Right lung (tissue), 5 donors: ENCODE measurements around the gene BCKDHB. TPM values are rescaled to one million over a fixed set of nuclear protein-coding genes. Genes with fewer than 3 reads are reported as not detected.

Source experiments
- DNase-seq, 2 donors: peaks; one replicate each; pipeline ENCODE4 v3.0.0-alpha.2; 2013
- polyA plus RNA-seq, 5 donors: library from polyadenylated mRNA; unstranded; fragments of 120-200 nt; gene quantifications; one replicate each; pipeline versions ENCODE4 v1.2.1 to v1.2.3, GENCODE V29; 2013; ENCODE audit warnings: inconsistent platforms in 1 of 5, low replicate concordance in 1 of 5; ENCODE audit not compliant: insufficient read length in 5 of 5, insufficient read depth in 1 of 5

Gene BCKDHB
- polyA plus RNA-seq, 5 donors, result 21.3 to 25.5 (median 22.1) TPM

GRCh38 chr6:80329496-80329895 lies 223.0 kb downstream of the BCKDHB start:
- no peak for DNase-seq

DNA sequence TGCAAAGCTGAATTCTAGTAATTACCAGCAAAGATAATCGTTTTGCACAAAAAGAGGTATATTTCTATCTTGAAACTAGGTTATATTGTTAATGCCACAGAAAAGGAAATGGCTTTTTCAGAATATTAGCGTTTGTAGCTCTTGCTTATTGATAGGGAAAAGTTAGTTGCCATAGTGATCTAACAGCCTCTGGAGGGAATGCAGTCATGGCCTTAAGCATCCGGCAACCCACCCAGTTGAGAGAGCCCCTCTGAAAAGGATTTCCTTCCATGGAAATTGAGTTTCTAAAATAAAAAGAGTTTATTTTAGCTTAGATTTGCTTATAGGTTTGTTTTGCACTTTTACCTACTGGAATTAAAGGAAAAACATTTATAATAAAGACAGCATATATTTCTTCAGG lies 224.5 kb downstream of the BCKDHB start:
- no peak for DNase-seq

DNA sequence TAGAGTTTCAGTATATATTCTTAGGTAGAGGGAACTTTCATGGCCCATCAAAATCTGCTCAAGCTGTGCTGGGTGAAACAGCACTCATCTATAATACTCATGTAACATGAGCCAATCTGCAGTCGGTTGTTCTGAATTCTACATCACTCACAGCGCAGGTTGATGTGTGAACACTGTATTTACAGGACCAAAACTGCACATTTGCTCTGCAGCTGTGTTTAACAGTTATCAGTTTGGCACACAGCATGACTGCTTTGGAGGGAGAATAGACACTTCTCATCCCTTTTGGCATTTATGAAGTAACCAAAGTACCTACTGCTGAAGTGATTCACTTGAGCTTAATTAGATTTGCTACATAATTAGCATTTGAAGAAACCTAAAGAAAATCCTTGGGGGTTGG lies 225.1 kb downstream of the BCKDHB start:
- DNase-seq, result no peak

DNA sequence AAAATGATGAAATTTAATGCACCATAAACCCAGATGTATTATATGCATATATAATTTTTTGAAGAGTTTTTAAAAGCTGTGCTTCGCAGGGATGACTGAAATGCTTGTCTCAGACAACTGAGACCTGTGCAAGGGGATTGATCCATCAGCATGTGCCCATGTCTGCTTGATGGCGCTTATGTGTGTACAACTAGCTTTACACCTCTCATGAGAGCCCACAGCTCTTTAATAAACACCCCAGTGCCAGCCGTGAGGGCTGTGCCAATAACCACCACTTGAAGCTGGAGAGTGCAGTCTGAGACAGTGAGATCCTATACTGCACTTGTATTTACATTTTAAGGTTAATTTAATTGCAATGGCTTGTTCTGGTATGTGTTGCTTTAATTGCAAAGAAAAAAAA lies 225.5 kb downstream of the BCKDHB start:
- no peak for DNase-seq

- no peak for DNase-seq
These were observed 226.9 kb downstream of the BCKDHB start for GRCh38 chr6:80333342-80333741.

DNA sequence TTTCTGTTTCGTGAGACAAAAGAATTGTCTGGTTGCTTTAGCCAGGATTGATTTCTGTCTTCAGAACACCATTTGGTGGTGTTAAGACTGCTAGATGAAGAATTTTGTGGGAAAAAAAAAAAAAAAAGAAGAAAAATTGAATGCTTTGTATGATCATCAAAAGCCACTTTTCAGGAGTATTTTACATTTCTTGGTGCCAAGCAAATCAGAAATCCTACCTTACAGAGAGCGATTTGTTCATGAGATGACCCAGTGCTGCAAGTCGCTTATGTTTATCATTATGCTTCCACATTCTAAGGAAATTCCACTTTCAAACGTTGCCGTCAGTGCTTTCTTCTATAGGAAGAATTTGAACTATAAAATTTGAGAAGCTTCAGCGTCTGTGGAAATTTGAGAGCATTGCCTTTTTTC lies 228.7 kb downstream of the BCKDHB start:
- DNase-seq, result no peak

DNA sequence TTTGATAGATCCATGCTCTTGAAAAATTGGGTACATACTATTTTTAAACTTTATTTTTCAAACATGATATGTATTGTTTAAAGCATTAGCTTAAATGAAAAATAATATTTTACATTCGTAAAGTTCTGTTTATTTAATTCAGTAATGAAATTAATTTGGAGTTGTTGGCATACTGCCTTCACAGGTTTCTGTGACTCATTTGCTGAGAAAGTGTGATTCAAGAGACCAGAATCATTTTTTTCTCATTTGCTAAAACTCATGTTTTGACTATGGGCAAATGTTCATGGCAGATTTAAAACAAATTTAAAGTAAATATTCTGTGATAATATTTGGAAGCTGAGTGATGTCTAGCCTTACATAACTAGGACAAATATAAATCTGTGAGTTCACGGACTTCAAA lies 230.4 kb downstream of the BCKDHB start:
- no peak for DNase-seq

DNA sequence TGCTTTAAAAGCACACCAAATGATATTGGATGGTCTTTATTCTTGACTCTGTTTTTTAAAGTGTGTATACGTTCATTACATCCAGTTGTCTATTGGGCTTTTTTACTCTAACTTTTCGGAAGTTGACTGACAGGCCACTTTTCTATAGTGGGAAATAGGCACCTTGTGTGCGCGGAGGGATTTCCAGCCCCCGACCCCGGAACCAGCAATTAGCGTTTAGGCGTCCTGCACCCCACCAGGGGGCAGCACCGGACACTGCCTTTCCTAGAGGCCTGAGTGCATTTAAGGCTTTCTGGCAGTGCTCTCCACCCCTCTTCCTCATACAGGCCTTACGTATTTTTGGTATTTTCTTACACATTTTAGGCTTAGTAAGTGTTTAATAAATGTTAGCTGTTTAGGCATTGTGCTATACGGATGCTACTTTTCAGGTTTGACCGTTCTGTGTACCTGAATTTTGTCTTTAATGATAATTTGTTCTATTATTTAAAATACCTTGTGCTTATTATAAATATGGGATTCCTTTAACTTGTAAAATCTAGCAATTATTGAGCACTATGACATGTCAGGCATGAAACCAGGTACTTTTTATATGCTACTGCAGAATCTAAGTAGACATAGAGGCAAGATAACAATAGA lies 231.8 kb downstream of the BCKDHB start:
- peak; percentile 54 to 68 for DNase-seq

DNA sequence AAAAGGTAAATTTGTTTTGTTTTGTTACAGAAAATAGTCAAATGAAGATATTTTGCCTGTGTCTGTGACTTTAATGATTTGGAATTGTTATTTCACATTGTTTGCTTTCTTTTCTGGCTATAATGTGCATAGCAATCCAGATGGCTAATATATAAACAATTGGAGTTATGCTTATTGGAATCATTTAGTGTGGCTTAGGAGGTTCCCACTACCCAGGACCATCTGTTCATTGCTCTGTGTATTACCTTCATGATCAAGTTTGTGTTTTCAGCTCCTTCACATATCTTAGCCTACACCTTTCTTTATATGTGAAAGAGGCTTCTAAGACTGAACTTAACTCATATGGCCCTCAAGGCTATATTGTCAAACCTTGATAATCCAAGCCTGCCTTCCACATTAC lies 232.9 kb downstream of the BCKDHB start:
- DNase-seq, result no peak

DNA sequence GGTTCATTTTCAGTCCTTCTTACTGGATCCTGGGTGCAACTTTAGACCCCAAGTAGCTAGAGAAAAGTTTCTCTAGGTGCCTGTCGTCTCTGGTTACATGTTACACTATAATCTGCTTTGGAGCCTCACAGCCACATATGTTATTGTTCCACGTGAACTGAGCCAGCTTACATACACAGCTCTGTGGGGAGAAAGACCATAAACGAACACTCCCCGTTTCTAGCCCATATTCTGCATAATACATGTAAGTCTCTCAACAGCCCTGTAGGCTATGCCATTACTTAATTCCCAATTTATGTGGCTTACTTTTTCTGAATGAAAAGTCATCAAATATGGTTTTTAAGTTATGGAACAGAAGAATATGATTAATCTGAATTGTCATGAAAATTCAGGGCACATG lies 233.8 kb downstream of the BCKDHB start:
- no peak for DNase-seq

DNA sequence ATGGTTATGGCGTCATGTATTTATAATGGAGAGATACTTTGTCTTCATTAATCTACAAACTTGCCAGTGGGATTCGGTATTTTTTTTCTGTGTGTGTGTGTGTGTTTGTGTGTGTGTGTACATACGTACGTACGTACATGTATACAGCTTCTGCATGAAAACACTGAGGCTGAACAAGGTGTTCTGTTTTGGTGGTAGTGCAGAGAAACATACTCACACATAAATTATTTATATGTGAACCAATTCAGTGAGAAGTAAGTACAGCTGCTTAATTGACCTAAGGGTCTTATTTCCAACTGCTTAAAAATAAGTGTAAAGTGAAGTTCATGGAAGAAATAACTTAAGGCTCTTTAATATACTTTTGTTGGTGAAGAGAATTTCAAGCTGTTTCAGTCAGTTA lies 234.2 kb downstream of the BCKDHB start:
- no peak for DNase-seq

DNA sequence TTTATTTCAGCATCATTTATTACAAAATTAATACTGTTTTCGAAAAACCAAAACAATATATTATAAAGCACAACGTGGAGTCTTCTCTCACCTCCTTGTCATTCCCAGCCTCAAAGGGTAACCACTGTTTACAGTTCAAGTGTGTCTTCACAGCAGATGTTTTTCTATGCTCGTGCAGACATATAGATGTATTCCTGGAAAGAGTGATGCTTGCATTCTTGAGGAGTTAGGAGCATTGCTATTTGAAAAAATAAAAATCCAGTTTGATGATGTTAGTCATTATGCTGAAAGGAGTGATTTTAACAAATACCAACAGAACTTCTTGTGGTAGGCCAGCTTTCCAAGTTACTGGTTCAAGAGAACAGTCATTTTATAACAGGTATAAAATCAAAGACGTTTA lies 234.9 kb downstream of the BCKDHB start:
- no peak for DNase-seq

DNA sequence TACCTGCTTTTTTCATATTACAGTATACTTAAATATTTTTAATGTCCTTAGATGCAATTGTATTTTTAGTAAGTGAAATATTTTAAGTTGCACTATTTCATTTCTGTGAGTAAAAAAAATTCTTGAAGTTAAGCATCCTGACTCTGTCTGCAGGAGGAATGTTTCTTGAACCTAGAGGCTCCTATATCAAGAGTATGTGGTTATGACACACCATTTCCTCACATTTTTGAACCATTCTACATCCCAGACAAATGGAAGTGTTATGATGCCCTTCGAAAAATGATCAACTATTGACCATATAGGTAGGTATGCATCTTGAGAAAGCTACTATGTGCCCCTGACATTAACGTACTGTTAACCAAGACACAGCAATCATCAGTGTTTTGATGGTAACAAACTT lies 237.0 kb downstream of the BCKDHB start:
- no peak for DNase-seq

DNA sequence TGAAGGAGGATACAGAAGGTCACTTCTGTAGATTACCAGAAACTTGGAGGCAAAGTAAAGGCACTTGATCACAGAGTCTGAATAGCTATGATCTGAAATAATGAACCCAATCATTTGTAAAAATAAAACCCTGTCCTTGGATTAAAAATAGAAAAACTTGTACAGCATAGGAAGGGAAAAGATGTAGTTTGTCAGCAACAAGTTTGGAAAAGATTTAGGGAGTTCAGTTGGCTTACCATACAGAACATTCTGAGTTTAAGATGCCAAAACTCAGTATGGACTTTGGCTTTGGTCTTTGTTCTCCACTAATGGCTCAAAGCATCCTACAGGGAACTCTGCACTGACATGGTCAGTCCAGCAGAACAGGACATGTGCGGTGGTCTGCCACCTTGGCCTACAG lies 240.6 kb downstream of the BCKDHB start:
- DNase-seq, result peak in 1 of 2 donors; percentile 34

DNA sequence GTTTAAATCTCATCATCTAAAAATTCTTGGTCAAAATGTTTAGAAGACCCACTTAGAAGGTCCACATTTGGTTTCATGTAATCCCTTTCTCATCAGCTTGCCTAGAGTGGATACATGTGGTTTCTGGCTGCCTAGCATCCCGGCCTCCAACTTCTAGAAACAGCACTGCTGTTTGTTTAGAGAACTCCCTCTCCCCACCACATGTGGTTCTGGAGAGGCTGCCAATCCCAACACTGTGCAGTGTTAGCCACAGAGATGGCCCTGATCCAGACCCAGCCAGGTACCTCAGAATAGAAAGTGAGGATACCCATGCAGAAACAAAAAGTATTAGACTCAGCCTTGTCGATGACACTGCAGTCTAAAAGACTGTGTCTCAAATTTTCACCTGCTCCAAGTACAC lies 241.8 kb downstream of the BCKDHB start:
- DNase-seq, result no peak

DNA sequence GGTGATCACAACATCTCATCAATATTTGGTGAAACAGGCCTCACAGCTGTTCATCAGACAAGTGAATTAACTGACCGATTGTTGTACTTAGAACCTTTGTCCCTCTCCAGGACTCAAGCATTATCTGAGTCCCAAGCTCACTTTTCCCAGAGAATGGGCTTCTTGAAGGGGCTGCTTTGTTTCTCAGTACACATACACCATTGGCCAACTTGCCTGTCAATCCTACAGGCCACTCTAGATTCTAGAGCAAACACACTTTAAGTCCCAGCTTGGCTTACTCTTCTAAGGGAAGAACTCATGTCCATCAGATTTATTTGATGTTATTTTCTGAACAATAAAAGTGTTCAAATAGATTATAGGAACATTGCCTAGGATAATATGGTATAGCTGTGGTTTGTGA lies 249.5 kb downstream of the BCKDHB start:
- DNase-seq, result no peak

GRCh38 chr6:80356545-80356944 lies 250.1 kb downstream of the BCKDHB start:
- DNase-seq, result no peak

DNA sequence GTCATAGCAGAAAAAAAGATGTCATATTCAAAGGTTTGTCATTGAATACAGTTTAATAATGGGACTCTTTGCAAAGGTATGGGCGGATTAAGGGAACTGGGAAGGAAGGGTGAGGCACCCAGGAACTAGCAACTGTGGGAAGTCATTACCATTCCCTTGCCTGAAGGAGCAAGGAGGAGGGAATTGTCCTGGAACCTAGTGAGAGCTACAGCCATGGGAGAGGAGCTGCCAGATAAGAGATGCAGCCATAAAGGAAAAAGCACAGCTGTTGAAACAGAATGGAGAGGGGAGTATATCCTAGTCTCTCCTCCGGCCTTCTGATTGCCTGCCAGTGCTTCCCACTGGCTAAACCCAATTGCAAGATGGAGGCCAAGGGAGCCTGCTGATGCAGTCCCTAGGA lies 250.6 kb downstream of the BCKDHB start:
- no peak for DNase-seq

GRCh38 chr6:80357674-80358073 lies 251.2 kb downstream of the BCKDHB start:
- DNase-seq, result no peak

DNA sequence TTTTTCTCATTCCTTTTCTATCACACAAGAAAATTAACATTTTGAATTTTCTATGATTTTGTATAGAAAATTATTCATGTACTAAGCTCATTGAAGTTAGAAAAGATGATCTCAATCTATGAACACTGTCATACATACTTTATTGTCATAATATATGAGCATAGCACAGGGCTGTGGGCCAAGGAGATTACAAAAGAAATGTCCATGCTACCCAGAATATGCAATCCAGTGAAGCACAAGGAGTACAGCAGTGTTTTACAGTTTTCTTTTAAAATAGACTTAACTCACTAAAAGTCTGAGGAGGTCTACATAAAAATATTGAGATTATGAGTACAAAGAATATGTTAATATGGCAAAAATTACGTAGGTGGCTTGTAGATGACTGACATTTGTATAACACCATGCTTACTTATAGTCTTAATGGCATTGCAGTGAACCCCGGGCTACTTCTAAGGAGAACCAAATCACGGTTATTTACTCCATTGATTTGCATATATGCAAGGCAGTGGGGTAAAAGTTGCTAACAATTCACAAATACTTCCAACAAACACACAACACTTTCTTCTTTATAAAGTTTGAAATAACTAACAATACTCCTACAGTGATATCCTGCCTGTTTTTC lies 257.1 kb downstream of the BCKDHB start:
- DNase-seq, result no peak

GRCh38 chr6:80364149-80364548 lies 257.7 kb downstream of the BCKDHB start:
- no peak for DNase-seq

DNA sequence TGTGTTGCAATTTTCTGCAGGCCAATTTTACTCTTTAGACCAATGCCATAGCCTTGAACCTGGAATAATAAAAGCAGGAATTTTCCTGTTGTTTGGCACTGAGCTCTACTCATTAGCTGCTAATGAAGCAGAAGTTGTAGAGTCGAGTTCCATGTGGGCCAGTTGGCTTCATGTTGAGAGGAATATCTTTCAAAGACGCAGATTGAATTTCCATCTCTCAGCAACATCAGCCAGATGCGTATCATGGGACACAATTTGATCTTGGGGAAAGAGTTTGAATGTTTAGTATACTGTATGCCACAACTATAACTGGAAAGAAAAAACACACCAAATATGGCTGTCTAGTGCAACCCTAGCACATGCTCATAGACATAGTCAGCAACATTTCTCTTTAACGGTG lies 259.6 kb downstream of the BCKDHB start:
- DNase-seq, result no peak

- no peak for DNase-seq
These were observed 260.2 kb downstream of the BCKDHB start for GRCh38 chr6:80366714-80367113.

- DNase-seq, result no peak
These were observed 269.9 kb downstream of the BCKDHB start for GRCh38 chr6:80376411-80376810.
